HepG2 (cell line): ENCODE data around the gene SLC30A4. TPM values are rescaled to one million over a fixed set of nuclear protein-coding genes. Genes with fewer than 3 reads are reported as not detected.

Source experiments
- CEBPG ChIP-seq: IDR thresholded peaks from 2 replicates; pipeline ENCODE4 v1.6.1; 2016
- FOXP1 ChIP-seq, 2 experiments: fragments of 450-650 bp in 1 of 2; IDR thresholded peaks; 2 replicates each; pipeline ENCODE4 v1.6.1; 2017 to 2018; ENCODE audit warnings: antibody characterized with exemption in 1 of 2
- GABPA ChIP-seq, 2 experiments: IDR thresholded peaks; 2 replicates each; pipeline ENCODE4 v1.6.1; 2011 to 2016; ENCODE audit warnings: low read depth in 2 of 2, low read length in 1 of 2, missing biosample characterization in 1 of 2, missing genetic modification characterization in 1 of 2
- GPN1 ChIP-seq: sonication (generic); formaldehyde crosslinking; IDR thresholded peaks from 2 replicates; pipeline ENCODE4 v1.5.1; 2020; ENCODE audit warnings: missing genetic modification reagents, borderline replicate concordance
- HES4 ChIP-seq: sonication (generic); formaldehyde crosslinking; IDR thresholded peaks from 2 replicates; pipeline ENCODE4 v1.9.0; 2021; ENCODE audit warnings: mild to moderate bottlenecking, missing genetic modification reagents, borderline replicate concordance
- IRF2 ChIP-seq: IDR thresholded peaks from 2 replicates; pipeline ENCODE4 v1.6.1; 2018; ENCODE audit warnings: missing genetic modification reagents, missing compliant biosample characterization
- JUND ChIP-seq: sonication (generic); formaldehyde crosslinking; IDR thresholded peaks from 2 replicates; pipeline ENCODE4 v1.8.0; 2022; ENCODE audit warnings: mild to moderate bottlenecking, missing genetic modification reagents
- KDM3A ChIP-seq: IDR thresholded peaks from 2 replicates; pipeline ENCODE4 v1.6.1; 2018; ENCODE audit warnings: low read depth, missing compliant biosample characterization
- MZF1 ChIP-seq: sonication (generic); formaldehyde crosslinking; IDR thresholded peaks from 2 replicates; pipeline ENCODE4 v1.8.1; 2023; ENCODE audit warnings: mild to moderate bottlenecking, missing genetic modification reagents, borderline replicate concordance
- RFX3 ChIP-seq: IDR thresholded peaks from 2 replicates; pipeline ENCODE4 v1.6.1; 2016; ENCODE audit warnings: missing biosample characterization, missing genetic modification reagents
- SNAPC2 ChIP-seq: sonication (generic); formaldehyde crosslinking; IDR thresholded peaks from 2 replicates; pipeline ENCODE4 v1.8.1; 2022; ENCODE audit warnings: mild to moderate bottlenecking, missing genetic modification reagents
- TERF1 ChIP-seq: sonication (generic); formaldehyde crosslinking; IDR thresholded peaks from 2 replicates; pipeline ENCODE4 v1.8.0; 2022; ENCODE audit warnings: mild to moderate bottlenecking, missing genetic modification reagents, moderate library complexity
- UBTF ChIP-seq: sonication (generic); formaldehyde crosslinking; IDR thresholded peaks from 2 replicates; pipeline ENCODE4 v1.4.0; 2020; ENCODE audit warnings: mild to moderate bottlenecking, missing genetic modification reagents
- ZNF136 ChIP-seq: sonication (generic); formaldehyde crosslinking; IDR thresholded peaks from 2 replicates; pipeline ENCODE4 v1.8.1; 2022; ENCODE audit warnings: low read depth, mild to moderate bottlenecking, moderate library complexity, missing genetic modification reagents
- ZNF558 ChIP-seq: sonication (generic); formaldehyde crosslinking; IDR thresholded peaks from 2 replicates; pipeline ENCODE4 v1.9.0; 2022; ENCODE audit warnings: mild to moderate bottlenecking, missing genetic modification reagents, borderline replicate concordance
- ZNF564 ChIP-seq: sonication (generic); formaldehyde crosslinking; IDR thresholded peaks from 2 replicates; pipeline ENCODE4 v1.8.1; 2023; ENCODE audit warnings: mild to moderate bottlenecking, missing genetic modification reagents
- ZNF674 ChIP-seq: sonication (generic); formaldehyde crosslinking; IDR thresholded peaks from 2 replicates; pipeline ENCODE4 v1.5.0; 2020; ENCODE audit warnings: low read depth, mild to moderate bottlenecking, missing genetic modification reagents
- ZNF704 ChIP-seq: sonication (generic); formaldehyde crosslinking; IDR thresholded peaks from 2 replicates; pipeline ENCODE4 v1.8.1; 2023; ENCODE audit warnings: mild to moderate bottlenecking, inconsistent platforms, moderate library complexity, missing genetic modification reagents, borderline replicate concordance
- ZNF724P ChIP-seq: sonication (generic); formaldehyde crosslinking; IDR thresholded peaks from 2 replicates; pipeline ENCODE4 v1.8.0; 2022; ENCODE audit warnings: missing genetic modification reagents, borderline replicate concordance
- ZNF776 ChIP-seq: sonication (generic); formaldehyde crosslinking; IDR thresholded peaks from 2 replicates; pipeline ENCODE4 v1.4.0; 2020; ENCODE audit warnings: mild to moderate bottlenecking, missing genetic modification reagents
- ZUFSP ChIP-seq: sonication (generic); formaldehyde crosslinking; IDR thresholded peaks from 2 replicates; pipeline ENCODE4 v1.9.0; 2021; ENCODE audit warnings: missing genetic modification reagents, mild to moderate bottlenecking, borderline replicate concordance
- polyA plus RNA-seq, 8 experiments: library from polyadenylated mRNA; depleted of rRNA in 3 of 8; stranded (reverse) in 7 of 8; unstranded in 1 of 8; fragments of >200 nt; fragmentation: Illumina TruSeq in 4 of 8; extraction: Trizol in 4 of 8; gene quantifications; 2 replicates each; pipeline versions ENCODE4 v1.2.1 to v1.2.3, GENCODE V29; 2011 to 2016; ENCODE audit warnings: low read depth in 4 of 8, missing spikeins in 1 of 8, mixed read lengths in 1 of 8; ENCODE audit not compliant: insufficient read depth in 1 of 8
- total RNA-seq, 5 experiments: library from RNA; depleted of rRNA; stranded (reverse); fragments of >200 nt; fragmentation: Illumina TruSeq; extraction: Trizol; gene quantifications; 2 replicates each; pipeline ENCODE4 v1.2.3, GENCODE V29; 2016; ENCODE audit warnings: low read depth in 1 of 5

The SLC30A4 gene
- total and polyA plus RNA-seq, 2 of the 13 experiments (the other 11 are each of a cell fraction or from before 2014, with no cell fraction given): 0.01 to 0.04 TPM

- TF ChIP-seq RFX3: no peak
- no peak for TF ChIP-seq ZNF136 (CRISPR knock-in tag)
- no peak for TF ChIP-seq UBTF (CRISPR knock-in tag)
- TF ChIP-seq MZF1 (CRISPR knock-in tag): no peak
- no peak for TF ChIP-seq GPN1
- no peak for TF ChIP-seq JUND (CRISPR knock-in tag)
- no peak for TF ChIP-seq FOXP1 (IDR thresholded peaks at IDR 0.05)
- peak; percentile 89 for TF ChIP-seq FOXP1 (CRISPR knock-in tag; IDR thresholded peaks at IDR 0.05)
- no peak for TF ChIP-seq ZUFSP
- no peak for TF ChIP-seq TERF1
- no peak for TF ChIP-seq KDM3A
- TF ChIP-seq CEBPG (CRISPR knock-in tag): no peak
- no peak for TF ChIP-seq HES4 (CRISPR knock-in tag)
- no peak for TF ChIP-seq ZNF564
- TF ChIP-seq ZNF704 (CRISPR knock-in tag): no peak
- no peak for TF ChIP-seq ZNF558
- TF ChIP-seq IRF2 (CRISPR knock-in tag): no peak
- no peak for TF ChIP-seq GABPA (IDR thresholded peaks at IDR 0.05; ENCODE audit: low read depth, low read length)
- TF ChIP-seq GABPA (CRISPR knock-in tag; IDR thresholded peaks at IDR 0.05; ENCODE audit: low read depth): peak; percentile 26; the same call in 1 of the 2 replicates
- no peak for TF ChIP-seq ZNF776 (CRISPR knock-in tag)
- no peak for TF ChIP-seq SNAPC2 (CRISPR knock-in tag)
- TF ChIP-seq ZNF674 (CRISPR knock-in tag): no peak
- TF ChIP-seq ZNF724P (CRISPR knock-in tag): no peak
These were observed 793 bp downstream of the SLC30A4 start (continued) for GRCh38 chr15:45521596-45522327.
